ENCODE data around the gene FAM114A1.

- no peak for TF ChIP-seq POLR2AphosphoS5 (IDR thresholded peaks at IDR 0.05; ENCODE audit: low read depth, low read length)
- no peak for TF ChIP-seq REST (IDR thresholded peaks at IDR 0.05; ENCODE audit: insufficient read depth in 1 of 2, low read depth in 2 of 2, low read length in 2 of 2)
Observed at GRCh38 chr4:38822748-38823303, 44.8 kb upstream of the FAM114A1 start.
